Gastroesophageal sphincter (tissue), 3 donors: ENCODE measurements around the gene PDLIM7.

Experiments
- CTCF ChIP-seq, 4 experiments: fragments of 200-600 bp in 2 of 4; fragments of 450-650 bp in 2 of 4; sonication (generic) in 1 of 4; IDR thresholded peaks; one replicate each; pipeline ENCODE4 v1.5.1; 2017 to 2019; ENCODE audit warnings: antibody characterized with exemption in 4 of 4, mild to moderate bottlenecking in 2 of 4, moderate library complexity in 2 of 4
- POLR2A ChIP-seq, 2 donors: fragments of 450-650 bp; IDR thresholded peaks; one replicate each; pipeline ENCODE4 v1.6.1; 2017; ENCODE audit warnings: antibody characterized with exemption in 2 of 2, mild to moderate bottlenecking in 2 of 2, moderate library complexity in 1 of 2

- TF ChIP-seq POLR2A (IDR thresholded peaks at IDR 0.05) (no peak), CTCF (IDR thresholded peaks at IDR 0.05) (no peak)
Measured at GRCh38 chr5:177467436-177467835, 30.0 kb downstream of the PDLIM7 start.
